IMR-90 (cell line): Measurements from ENCODE around the gene KBTBD12. TPM values are rescaled to one million over a fixed set of nuclear protein-coding genes. Genes with fewer than 3 reads are reported as not detected.

Experiments
- ATAC-seq: fragments of 200-7000 bp; cut with Tn5 transposase; 2 replicates; pipeline ENCODE4 v1.9.1; 2020; ENCODE audit warnings: low read depth, mild to moderate bottlenecking, moderate library complexity
- BruUV-seq: library from RNA; stranded (reverse); fragments of 400-500 nt; replicated peaks from 2 replicates; lab custom pipeline; 2021; lab: Mats Ljungman, UMichigan
- CTCF ChIA-PET: fragments of 300-600 bp; formaldehyde crosslinking; extraction: SDS; loops from one replicate; lab custom pipeline; 2021; ENCODE audit warnings: antibody characterized with exemption; lab: Yijun Ruan, JAX
- POLR2A ChIA-PET: fragments of 300-600 bp; sonication (Branson Sonifier 250); formaldehyde crosslinking; loops from one replicate; lab custom pipeline; 2022; ENCODE audit warnings: antibody characterized with exemption; ENCODE audit not compliant: unreplicated experiment; lab: Charles Lee
- DNase-seq: peaks from one replicate; pipeline ENCODE4 v3.0.0; 2013
- H2AFZ ChIP-seq: replicated peaks from 2 replicates; pipeline ENCODE3; 2013; ENCODE audit warnings: low read length, mild to moderate bottlenecking; ENCODE audit not compliant: poor library complexity
- H2AK5ac ChIP-seq: 2 replicates; pipeline ENCODE4 v1.6.1; 2013; ENCODE audit warnings: low read depth, low read length, inconsistent platforms
- H2AK9ac ChIP-seq: replicated peaks from 2 replicates; pipeline ENCODE3; 2013; ENCODE audit warnings: mild to moderate bottlenecking, low read depth, low read length, moderate library complexity; ENCODE audit not compliant: poor library complexity
- H2BK120ac ChIP-seq: 2 replicates; pipeline ENCODE4 v1.6.1; 2013; ENCODE audit warnings: low read depth, low read length, inconsistent platforms
- H2BK15ac ChIP-seq: 3 replicates; pipeline ENCODE4 v1.6.1; 2013; ENCODE audit warnings: low read depth, low read length, inconsistent platforms
- H2BK20ac ChIP-seq: 2 replicates; pipeline ENCODE4 v1.6.1; 2013; ENCODE audit warnings: low read depth, mild to moderate bottlenecking, inconsistent platforms, low read length, moderate library complexity
- H2BK5ac ChIP-seq: 2 replicates; pipeline ENCODE4 v1.6.1; 2013; ENCODE audit warnings: mild to moderate bottlenecking, low read depth, low read length, inconsistent platforms; ENCODE audit not compliant: poor library complexity, severe bottlenecking
- H3K14ac ChIP-seq: replicated peaks from 2 replicates; pipeline ENCODE4 v1.6.1; 2013; ENCODE audit warnings: low read depth, low read length, inconsistent platforms
- H3K18ac ChIP-seq: 2 replicates; pipeline ENCODE4 v1.6.1; 2013; ENCODE audit warnings: low read depth, low read length, control low read depth
- H3K23ac ChIP-seq: 2 replicates; pipeline ENCODE4 v1.6.1; 2013; ENCODE audit warnings: low read depth, low read length, inconsistent platforms
- H3K27ac ChIP-seq: 2 replicates; pipeline ENCODE4 v1.5.1; 2013; ENCODE audit warnings: mild to moderate bottlenecking, control low read depth, low read length; ENCODE audit not compliant: insufficient read depth
- H3K27me3 ChIP-seq: 2 replicates; pipeline ENCODE4 v1.6.1; 2013; ENCODE audit warnings: low read length; ENCODE audit not compliant: control insufficient read depth, insufficient read depth
- H3K36me3 ChIP-seq: 2 replicates; pipeline ENCODE4 v1.6.1; 2013; ENCODE audit warnings: low read length, mixed read lengths; ENCODE audit not compliant: control insufficient read depth, insufficient read depth
- H3K4ac ChIP-seq: 2 replicates; pipeline ENCODE4 v1.6.1; 2013; ENCODE audit warnings: low read depth, low read length, inconsistent platforms
- H3K4me1 ChIP-seq: 2 replicates; pipeline ENCODE4 v1.6.1; 2013; ENCODE audit warnings: low read length, mixed read lengths; ENCODE audit not compliant: control insufficient read depth, insufficient read depth
- H3K4me2 ChIP-seq: 2 replicates; pipeline ENCODE4 v1.6.1; 2013; ENCODE audit warnings: low read depth, mild to moderate bottlenecking, control low read depth, low read length, moderate library complexity
- H3K4me3 ChIP-seq: 2 replicates; pipeline ENCODE4 v1.5.1; 2013; ENCODE audit warnings: low read depth, mild to moderate bottlenecking, control low read depth, low read length, moderate library complexity; ENCODE audit not compliant: insufficient read depth
- H3K56ac ChIP-seq: 2 replicates; pipeline ENCODE4 v1.6.1; 2013; ENCODE audit warnings: low read length, inconsistent platforms; ENCODE audit not compliant: insufficient read depth; ENCODE audit errors: extremely low read depth
- H3K79me1 ChIP-seq, 2 experiments: 2 replicates each; pipeline ENCODE4 v1.6.1; 2013; ENCODE audit warnings: low read length in 2 of 2, inconsistent platforms in 1 of 2, low read depth in 1 of 2
- H3K9ac ChIP-seq: 2 replicates; pipeline ENCODE4 v1.6.1; 2013; ENCODE audit warnings: low read depth, low read length, control low read depth
- H3K9me1 ChIP-seq: 2 replicates; pipeline ENCODE4 v1.6.1; 2013; ENCODE audit warnings: low read length, inconsistent platforms; ENCODE audit not compliant: insufficient read depth
- H3K9me3 ChIP-seq: 2 replicates; pipeline ENCODE4 v1.6.1; 2013; ENCODE audit warnings: low read length; ENCODE audit not compliant: control insufficient read depth, insufficient read depth
- H4K20me1 ChIP-seq: 2 replicates; pipeline ENCODE4 v1.6.1; 2013; ENCODE audit warnings: low read length, inconsistent platforms; ENCODE audit not compliant: insufficient read depth
- H4K5ac ChIP-seq: 2 replicates; pipeline ENCODE4 v1.6.1; 2013; ENCODE audit warnings: mild to moderate bottlenecking, low read depth, low read length, control low read depth
- H4K8ac ChIP-seq, 2 experiments: 2 replicates each; pipeline ENCODE4 v1.6.1; 2013; ENCODE audit warnings: low read depth in 2 of 2, low read length in 2 of 2, control low read depth in 1 of 2, inconsistent platforms in 1 of 2
- H4K91ac ChIP-seq: 2 replicates; pipeline ENCODE4 v1.6.1; 2013; ENCODE audit warnings: low read depth, low read length, inconsistent platforms; ENCODE audit not compliant: insufficient read depth
- BHLHE40 ChIP-seq: fragments of 150-350 bp; IDR thresholded peaks from 2 replicates; pipeline ENCODE4 v1.6.1; 2016; ENCODE audit warnings: mild to moderate bottlenecking, low read depth, low read length
- CTCF ChIP-seq: conservative IDR thresholded peaks from 2 replicates; pipeline ENCODE4 v1.5.1; 2012; ENCODE audit warnings: mild to moderate bottlenecking, low read depth, low read length, improper control_type of control experiment
- ELK1 ChIP-seq: fragments of 150-350 bp; IDR thresholded peaks from 2 replicates; pipeline ENCODE4 v1.6.1; 2016; ENCODE audit warnings: low read depth, mild to moderate bottlenecking, low read length, moderate library complexity, borderline replicate concordance
- MXI1 ChIP-seq: IDR thresholded peaks from 2 replicates; pipeline ENCODE4 v1.6.1; 2012; ENCODE audit warnings: low read depth, mild to moderate bottlenecking, low read length, moderate library complexity, borderline replicate concordance
- RCOR1 ChIP-seq: IDR thresholded peaks from 2 replicates; pipeline ENCODE4 v1.6.1; 2012; ENCODE audit warnings: mild to moderate bottlenecking, low read length, improper control_type of control experiment; ENCODE audit not compliant: insufficient replicate concordance
- WGBS, 2 experiments: methylation state at CpG; one replicate each; pipeline versions ENCODE4 v1.1.5 to v1.1.7; 2013; ENCODE audit warnings: missing lambda C conversion rate in 2 of 2; ENCODE audit not compliant: insufficient read length in 1 of 2; ENCODE audit errors: extremely low coverage in 2 of 2; 5-methylcytosine and 5-hydroxymethylcytosine counted together
- dilution Hi-C: fragments of 300-500 bp; cut with HindIII; formaldehyde crosslinking; loops from one replicate; pipeline ENCODE4 v1.14.3; 2018; ENCODE audit warnings: low sequenced_read_pairs; ENCODE audit not compliant: unreplicated experiment
- in situ Hi-C: fragments of 300-500 bp; cut with MboI; formaldehyde crosslinking; loops from 3 replicates; pipeline ENCODE4 v1.14.3; 2019; ENCODE audit warnings: low sequenced_read_pairs, inconsistent platforms, mixed read lengths
- intact Hi-C: fragments of 100-400 bp; cut with micrococcal nuclease; formaldehyde crosslinking; loops from 2 replicates; pipeline ENCODE4 v1.10.0; 2022
- polyA plus RNA-seq, 3 experiments: library from polyadenylated mRNA; depleted of rRNA; stranded (reverse); fragments of >200 nt; gene quantifications; 2 replicates each; pipeline ENCODE4 v1.2.3, GENCODE V29; 2012; ENCODE audit warnings: low replicate concordance in 1 of 3
- total RNA-seq: library from RNA; depleted of rRNA; stranded (reverse); fragments of >200 nt; gene quantifications from 2 replicates; pipeline ENCODE4 v1.2.3, GENCODE V29; 2012

Gene KBTBD12
- total and polyA plus RNA-seq, 2 of the 4 experiments (the other 2 are of a cell fraction): not detected

- ATAC-seq (no peak), DNase-seq (no peak)
- Histone ChIP-seq H4K91ac (no peak overlapping the region), H2AK5ac (no peak overlapping the region), H3K14ac (no peak overlapping the region), H4K5ac (no peak overlapping the region), H4K8ac (no peak overlapping the region), H3K9me1 (peaks cover 2% of the 10 kb centered on the region; the same call in 1 of the 2 replicates), H2BK15ac (no peak overlapping the region), H3K18ac (no peak overlapping the region), H3K79me1 (no peaks in the 10 kb centered on the region), H3K4me2 (no peak overlapping the region), H3K4ac (no peak overlapping the region), H2BK120ac (no peak overlapping the region), H4K20me1 (no peaks in the 10 kb centered on the region), H3K27me3 (peaks cover 44% of the 10 kb centered on the region), H2AFZ (no peak overlapping the region), H2BK5ac (no peak overlapping the region), H3K36me3 (no peaks in the 10 kb centered on the region), H3K56ac (no peak overlapping the region), H2BK20ac (no peak overlapping the region), H3K4me1 (no peaks in the 10 kb centered on the region), H3K23ac (no peak overlapping the region), H3K9ac (no peak overlapping the region), H2AK9ac (no peak overlapping the region), H3K27ac (no peak overlapping the region), H3K9me3 (peaks cover 6% of the 10 kb centered on the region), H3K4me3 (no peak overlapping the region)
- ChIA-PET CTCF (no interaction called here), POLR2A (no interaction called here)
- BruUV-seq: no TSS peak
- intact Hi-C loops: no loop called here
- in situ Hi-C loops: no loop called here
- TF ChIP-seq MXI1: no peak
- no peak for TF ChIP-seq ELK1
- TF ChIP-seq RCOR1: no peak
- TF ChIP-seq BHLHE40: no peak
- no peak for TF ChIP-seq CTCF
- WGBS, 2 experiments: 65% methylated on average over 2 of the region's 6 CpGs; no CpG with 5 or more reads in 1 of the 2 experiments
- dilution Hi-C loops: no loop called here
Observed at GRCh38 chr3:127999509-128000106, 84.6 kb downstream of the KBTBD12 start.
